ENCODE data around the gene CCBE1.

The CCBE1 gene

GRCh38 chr18:59612381-59612780 is 84.8 kb downstream of the CCBE1 start:
- DNase-seq = no peak

GRCh38 chr18:59610546-59611140 is 86.6 kb downstream of the CCBE1 start:
- DNase-seq = no peak

- DNase-seq = no peak
Observed at GRCh38 chr18:59609654-59610053, 87.6 kb downstream of the CCBE1 start.

- DNase-seq = no peak
Observed at GRCh38 chr18:59607471-59607870, 89.8 kb downstream of the CCBE1 start.

GRCh38 chr18:59607078-59607379 is 90.2 kb downstream of the CCBE1 start:
- DNase-seq = no peak

GRCh38 chr18:59606193-59607077 is 90.8 kb downstream of the CCBE1 start:
- no peak for DNase-seq

- DNase-seq = no peak
Observed at GRCh38 chr18:59605633-59606192, 91.5 kb downstream of the CCBE1 start.

GRCh38 chr18:59604877-59605276 is 92.3 kb downstream of the CCBE1 start:
- no peak for DNase-seq

- no peak for DNase-seq
Observed at GRCh38 chr18:59597049-59597448, 100.2 kb downstream of the CCBE1 start.

GRCh38 chr18:59593291-59593717 is 103.9 kb downstream of the CCBE1 start:
- no peak for DNase-seq

GRCh38 chr18:59592624-59593023 is 104.6 kb downstream of the CCBE1 start:
- no peak for DNase-seq

- DNase-seq = no peak
Observed at GRCh38 chr18:59582395-59582794, 114.8 kb downstream of the CCBE1 start.

- no peak for DNase-seq
Observed at GRCh38 chr18:59579509-59579908, 117.7 kb downstream of the CCBE1 start.

GRCh38 chr18:59577386-59577655 is 119.9 kb downstream of the CCBE1 start:
- no peak for DNase-seq

GRCh38 chr18:59576541-59577385 is 120.5 kb downstream of the CCBE1 start:
- DNase-seq = no peak

- DNase-seq = no peak
Observed at GRCh38 chr18:59575995-59576394, 121.2 kb downstream of the CCBE1 start.

GRCh38 chr18:59573962-59574361 is 123.3 kb downstream of the CCBE1 start:
- DNase-seq = no peak

GRCh38 chr18:59571902-59572301 is 125.3 kb downstream of the CCBE1 start:
- no peak for DNase-seq

GRCh38 chr18:59570796-59571195 is 126.4 kb downstream of the CCBE1 start:
- no peak for DNase-seq

GRCh38 chr18:59570101-59570775 is 127.0 kb downstream of the CCBE1 start:
- no peak for DNase-seq

GRCh38 chr18:59569390-59569791 is 127.8 kb downstream of the CCBE1 start:
- DNase-seq = no peak

GRCh38 chr18:59567431-59567830 is 129.8 kb downstream of the CCBE1 start:
- no peak for DNase-seq

GRCh38 chr18:59566533-59566971 is 130.7 kb downstream of the CCBE1 start:
- DNase-seq = no peak
